GM21423 (cell line): ENCODE measurements around the gene TCF7L2.

Experiments
- ATAC-seq: cut with Tn5 transposase; IDR thresholded peaks from one replicate; pipeline ENCODE4 v1.9.1; 2021; ENCODE audit warnings: mild to moderate bottlenecking, moderate library complexity; ENCODE audit not compliant: unreplicated experiment

The TCF7L2 gene

GRCh38 chr10:113168584-113168983 is 218.5 kb downstream of the TCF7L2 start:
- no peak for ATAC-seq

- no peak for ATAC-seq
Measured at GRCh38 chr10:113169111-113169510, 219.1 kb downstream of the TCF7L2 start.

GRCh38 chr10:113169853-113170460 is 219.9 kb downstream of the TCF7L2 start:
- ATAC-seq = peak; percentile 99

- ATAC-seq = no peak
Measured at GRCh38 chr10:113171662-113172061, 221.6 kb downstream of the TCF7L2 start.

GRCh38 chr10:113175176-113175575 is 225.1 kb downstream of the TCF7L2 start:
- ATAC-seq = no peak

- ATAC-seq = no peak
Measured at GRCh38 chr10:113175756-113176651, 226.0 kb downstream of the TCF7L2 start.

GRCh38 chr10:113176652-113177155 is 226.7 kb downstream of the TCF7L2 start:
- no peak for ATAC-seq

GRCh38 chr10:113177156-113177935 is 227.3 kb downstream of the TCF7L2 start:
- no peak for ATAC-seq

- no peak for ATAC-seq
Measured at GRCh38 chr10:113177936-113178335, 227.9 kb downstream of the TCF7L2 start.

GRCh38 chr10:113178771-113179170 is 228.7 kb downstream of the TCF7L2 start:
- no peak for ATAC-seq

- ATAC-seq = no peak
Measured at GRCh38 chr10:113179265-113179664, 229.2 kb downstream of the TCF7L2 start.

- no peak for ATAC-seq
Measured at GRCh38 chr10:113179966-113180365, 229.9 kb downstream of the TCF7L2 start.

GRCh38 chr10:113180401-113181154 is 230.5 kb downstream of the TCF7L2 start:
- no peak for ATAC-seq

- ATAC-seq = no peak
Measured at GRCh38 chr10:113182154-113182553, 232.1 kb downstream of the TCF7L2 start.

GRCh38 chr10:113183573-113183972 is 233.5 kb downstream of the TCF7L2 start:
- no peak for ATAC-seq

- ATAC-seq = no peak
Measured at GRCh38 chr10:113187063-113187777, 237.2 kb downstream of the TCF7L2 start.

GRCh38 chr10:113199459-113199858 is 249.4 kb downstream of the TCF7L2 start:
- no peak for ATAC-seq

- ATAC-seq = no peak
Measured at GRCh38 chr10:113202011-113202410, 252.0 kb downstream of the TCF7L2 start.

GRCh38 chr10:113207924-113208323 is 257.9 kb downstream of the TCF7L2 start:
- no peak for ATAC-seq

GRCh38 chr10:113213035-113213434 is 263.0 kb downstream of the TCF7L2 start:
- no peak for ATAC-seq
